GM15510 (cell line): ENCODE data around the gene PPWD1.

Experiments used
- POLR2A ChIP-seq: IDR thresholded peaks from 3 replicates; pipeline ENCODE4 v1.6.1; 2011; ENCODE audit warnings: borderline replicate concordance; ENCODE audit not compliant: insufficient read length; ENCODE audit errors: extremely low read depth

PPWD1 gene

GRCh38 chr5:65588694-65589093, 25.6 kb downstream of the PPWD1 start:
- no peak for TF ChIP-seq POLR2A

- no peak for TF ChIP-seq POLR2A
Observed at GRCh38 chr5:65611524-65611923, 48.4 kb downstream of the PPWD1 start.

GRCh38 chr5:65612298-65612907, 49.3 kb downstream of the PPWD1 start:
- TF ChIP-seq POLR2A = no peak

GRCh38 chr5:65620021-65620420, 56.9 kb downstream of the PPWD1 start:
- TF ChIP-seq POLR2A = no peak

GRCh38 chr5:65623482-65623881, 60.4 kb downstream of the PPWD1 start:
- no peak for TF ChIP-seq POLR2A

- TF ChIP-seq POLR2A = peak; percentile 72
Observed at GRCh38 chr5:65624025-65624570, 61.0 kb downstream of the PPWD1 start, which contains the start of gene TRIM23. Gene TRIM23 (minus strand): TSS chr5:65624333. CDS start chr5:65624274, 59 bp downstream.

- peak; percentile 56 for TF ChIP-seq POLR2A
Observed at GRCh38 chr5:65624571-65625555, 61.8 kb downstream of the PPWD1 start, which contains the start of the genes SHLD3 and TRAPPC13. Gene SHLD3 (plus strand): TSS chr5:65625027. CDS start chr5:65629588, 4,561 bp downstream. Gene TRAPPC13 (plus strand): TSS chr5:65625027. CDS start chr5:65625061, 34 bp downstream.

GRCh38 chr5:65625743-65626142, 62.6 kb downstream of the PPWD1 start:
- TF ChIP-seq POLR2A = no peak

- no peak for TF ChIP-seq POLR2A
Observed at GRCh38 chr5:65630981-65631380, 67.9 kb downstream of the PPWD1 start.
